Measurements from ENCODE around the gene LBX1. TPM values are rescaled to one million over a fixed set of nuclear protein-coding genes. Genes with fewer than 3 reads are reported as not detected.

The LBX1 gene
- total RNA-seq, 2 donors from 2014 or later = not detected

DNA sequence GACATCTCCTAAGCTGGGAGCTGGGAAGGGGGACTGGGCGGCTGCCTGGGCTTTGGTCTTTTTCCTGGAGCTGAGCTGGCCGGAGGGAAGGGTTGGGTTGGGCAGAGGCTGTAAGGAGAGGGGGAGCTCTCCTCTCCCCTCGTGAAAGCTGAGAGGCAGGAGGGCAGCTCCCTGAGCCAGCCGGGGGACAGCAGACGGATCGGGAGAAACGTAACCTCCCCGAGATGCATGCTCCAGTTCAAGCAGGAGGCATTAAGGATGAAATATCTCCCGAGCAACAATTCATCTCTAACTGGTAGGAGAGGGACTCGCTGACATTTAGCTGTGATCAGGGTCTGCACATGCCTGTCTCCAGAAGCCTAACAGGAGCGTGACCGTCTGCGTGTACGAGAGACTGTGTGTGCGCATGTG is 19.9 kb upstream of the LBX1 start:
- no peak for DNase-seq
- no peak for ATAC-seq
- intact Hi-C loops (cut with DNase I, micrococcal nuclease) = no loop called here

DNA sequence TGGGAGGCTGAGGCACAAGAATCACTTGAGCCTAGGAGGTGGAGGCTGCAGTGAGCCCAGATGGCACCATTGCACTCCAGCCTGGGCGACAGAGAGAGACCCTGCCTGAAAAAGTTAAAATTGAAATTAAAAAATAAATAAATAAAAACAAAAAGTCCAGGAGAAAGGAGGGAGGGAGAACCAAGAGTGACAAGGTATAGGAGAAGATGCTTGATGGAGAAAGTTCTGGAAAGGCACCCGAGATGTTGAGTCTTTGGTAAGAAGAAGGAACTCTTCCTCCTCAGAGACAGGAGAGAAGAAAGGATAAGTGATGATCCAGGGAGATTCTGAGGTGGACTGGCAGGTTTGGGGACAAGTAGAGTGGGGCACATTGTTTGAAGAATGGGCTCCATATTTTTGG is 17.4 kb upstream of the LBX1 start:
- no peak for DNase-seq
- intact Hi-C loops (cut with DNase I, micrococcal nuclease) = no loop called here

DNA sequence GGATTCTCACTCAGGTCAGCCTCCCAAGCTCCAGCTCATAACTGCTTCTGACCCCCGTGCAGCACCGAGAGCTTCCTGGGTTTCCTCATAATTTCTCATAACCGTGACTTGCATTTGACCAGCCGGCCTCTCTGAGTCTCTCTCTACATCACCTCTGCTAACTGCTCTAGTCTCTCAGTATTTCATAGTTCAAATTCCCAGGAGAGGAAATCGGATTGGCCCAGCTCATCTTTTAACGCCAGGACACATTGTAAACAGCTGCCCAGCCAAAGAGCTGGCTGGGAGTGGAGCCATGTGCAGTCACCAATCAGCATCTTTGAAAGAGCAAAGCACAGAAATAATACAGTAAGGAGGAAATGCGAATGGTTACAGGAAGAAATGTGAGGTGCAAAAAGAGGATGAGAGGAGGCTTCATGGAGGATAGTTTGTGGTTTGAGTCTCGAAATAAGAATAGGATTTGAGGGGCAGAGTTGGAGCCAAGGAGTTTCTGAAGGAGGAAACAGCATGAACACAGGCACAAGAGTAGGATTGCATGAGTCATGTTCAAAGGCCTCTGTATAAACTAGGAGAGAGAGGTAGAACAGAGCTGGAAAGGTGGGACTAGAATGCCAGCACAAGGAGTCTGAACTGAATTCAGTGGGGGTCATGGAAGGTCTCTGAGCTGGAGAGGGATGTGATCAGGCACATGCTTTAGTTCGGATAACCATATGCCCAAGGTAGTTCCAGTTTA is 15.2 kb upstream of the LBX1 start:
- ATAC-seq (no peak), DNase-seq (no peak)
- intact Hi-C loops (cut with DNase I, micrococcal nuclease) = no loop called here

More for the DNA sequence above, 17.4 kb upstream of the LBX1 start:
- no peak for ATAC-seq

DNA sequence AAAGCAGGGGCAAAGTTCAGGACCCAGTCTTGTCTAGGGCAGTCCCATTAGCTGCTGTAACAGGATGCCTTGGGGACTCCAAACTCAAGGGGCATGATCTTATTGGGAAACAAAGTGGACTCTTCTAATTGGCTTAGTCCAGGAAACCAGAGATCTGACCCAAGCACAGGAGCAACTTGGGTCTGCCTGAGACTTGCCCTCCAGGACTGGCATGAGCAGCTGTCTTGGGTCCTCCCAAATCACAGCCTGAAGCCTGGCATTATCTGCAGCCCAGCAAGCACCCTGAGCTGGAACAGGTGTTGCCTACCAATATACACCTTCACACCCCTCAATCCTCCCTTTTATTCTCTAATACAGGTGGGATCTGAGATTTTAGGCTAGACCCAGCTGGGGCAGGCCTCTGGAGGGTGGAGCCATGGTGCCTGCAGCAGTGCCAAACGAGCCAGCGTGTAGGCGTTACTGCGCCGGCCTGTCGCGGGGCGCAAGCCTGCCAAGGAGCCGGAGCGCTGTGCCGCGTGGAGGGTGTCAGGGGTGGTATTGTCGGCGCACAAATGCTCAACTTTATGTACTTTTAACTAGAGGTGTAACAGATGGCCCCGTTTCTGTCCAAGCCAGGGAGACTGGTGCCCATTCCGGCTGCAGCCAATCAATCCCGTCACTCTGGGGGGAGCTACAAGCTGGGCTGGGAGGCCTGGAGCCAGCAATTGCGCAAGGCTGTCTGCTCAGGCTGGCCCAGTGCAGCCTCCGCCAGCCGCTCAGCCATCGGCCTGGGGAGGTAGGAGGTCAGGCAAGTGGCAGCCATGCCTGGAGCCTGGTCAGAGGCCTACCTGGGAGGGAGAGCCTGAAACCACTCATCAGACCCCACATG is 12.8 kb upstream of the LBX1 start:
- intact Hi-C loops (cut with DNase I, micrococcal nuclease) = no loop called here
- ATAC-seq = no peak
- DNase-seq = no peak

DNA sequence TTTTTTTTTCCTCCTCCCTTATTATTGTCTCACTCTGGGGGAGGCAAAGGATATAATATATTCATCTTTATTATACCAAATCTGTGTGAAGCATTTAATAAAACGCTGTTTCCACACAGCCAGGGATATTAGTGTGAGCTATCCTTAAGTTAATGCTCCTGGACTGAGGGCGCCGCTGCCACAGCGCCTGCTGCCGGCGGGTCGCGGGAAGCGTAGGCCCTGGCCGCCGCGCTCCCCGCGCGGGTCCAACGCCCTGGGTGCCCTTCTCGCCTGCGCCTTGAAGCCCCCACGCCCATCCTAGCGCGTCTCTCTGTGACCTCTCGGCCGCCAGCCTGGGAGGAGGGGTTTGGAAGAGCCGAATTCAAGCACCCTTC is 9.5 kb upstream of the LBX1 start:
- DNase-seq (peak in 1 of 2 donors; percentile 15), ATAC-seq (peak; percentile 78)
- intact Hi-C loops (cut with DNase I, micrococcal nuclease) = no loop called here

DNA sequence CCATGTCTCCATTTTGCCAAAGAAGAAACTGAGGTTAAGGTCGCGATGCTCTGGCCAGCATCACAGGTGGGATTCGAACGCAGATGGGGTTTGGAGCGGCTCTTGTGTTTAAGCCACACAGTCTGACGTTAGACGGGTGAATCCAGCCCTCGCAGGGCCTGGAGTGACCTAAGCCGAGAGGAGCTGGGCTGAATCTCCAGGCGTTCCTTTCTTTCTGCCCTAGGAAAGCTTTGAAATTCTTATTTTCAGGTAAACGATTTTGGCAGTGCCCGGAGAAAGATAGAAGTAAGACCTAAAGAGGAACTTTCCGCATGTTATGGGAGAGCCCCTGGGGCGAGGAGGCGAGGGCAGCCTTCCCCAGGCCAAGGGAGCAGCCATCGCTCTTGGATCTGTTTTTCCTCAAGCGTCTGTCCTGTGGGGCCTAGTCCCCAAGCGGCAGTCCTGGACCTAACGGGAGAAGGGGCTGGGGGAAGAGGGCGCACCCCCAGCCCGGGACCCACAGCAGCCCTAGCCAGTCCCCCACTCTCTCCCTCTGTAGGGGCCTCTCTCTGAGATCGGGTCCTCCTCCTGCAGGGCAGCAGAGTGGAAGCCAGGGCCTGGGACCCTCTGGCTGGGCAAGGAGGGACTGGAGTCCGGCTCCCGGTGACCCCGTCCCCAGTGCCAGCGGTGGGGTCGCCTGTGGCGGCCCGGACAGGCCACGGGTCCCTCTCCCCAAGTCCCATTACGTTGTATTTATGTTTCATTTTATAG is 8.9 kb upstream of the LBX1 start:
- intact Hi-C loops (cut with DNase I, micrococcal nuclease) = no loop called here
- no peak for DNase-seq
- no peak for ATAC-seq

DNA sequence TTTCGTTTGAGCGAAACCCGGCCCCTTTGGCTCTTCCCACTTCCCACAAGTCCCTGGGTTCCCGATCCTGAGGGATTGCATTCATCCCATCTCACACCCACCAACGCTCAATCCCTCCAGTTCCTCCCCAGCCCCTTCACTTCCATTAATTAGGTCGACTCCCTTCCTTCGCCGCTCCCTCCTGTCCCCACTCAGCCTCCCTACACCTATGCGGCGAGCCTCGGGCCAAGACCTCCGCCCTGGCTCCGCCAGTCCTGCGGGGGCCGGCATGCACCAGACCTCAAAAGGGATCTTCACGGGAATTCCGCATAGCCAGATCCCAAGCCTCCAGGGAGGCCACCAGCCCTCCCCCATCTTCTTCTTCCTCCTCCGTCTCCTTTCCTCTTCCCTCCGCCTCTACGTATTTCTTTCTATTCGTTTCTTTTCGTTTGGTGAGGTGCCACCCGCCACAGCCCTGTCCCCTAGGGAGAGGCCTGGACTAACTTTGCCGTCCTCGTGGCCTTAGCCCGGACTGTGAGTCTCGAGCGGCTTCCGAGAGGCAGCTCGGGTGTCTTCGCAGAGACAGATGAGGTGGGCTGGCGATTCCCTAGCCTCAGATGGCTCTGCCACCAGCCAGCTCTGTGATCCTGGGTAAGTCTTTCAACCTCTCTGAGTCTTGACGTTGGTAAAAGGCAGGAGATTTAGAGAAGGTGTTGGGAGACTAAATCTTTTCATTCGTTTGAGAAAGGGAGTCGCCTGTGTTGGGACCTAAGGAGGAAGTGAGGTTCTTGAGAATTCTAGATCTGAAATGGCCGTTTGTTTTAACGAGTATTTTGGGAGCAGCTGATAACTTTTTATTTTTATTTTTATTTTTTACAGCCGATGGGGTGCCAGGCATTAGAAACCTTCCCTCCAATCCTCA is 8.1 kb upstream of the LBX1 start:
- DNase-seq (no peak), ATAC-seq (no peak)
- intact Hi-C loops (cut with DNase I, micrococcal nuclease) = no loop called here

DNA sequence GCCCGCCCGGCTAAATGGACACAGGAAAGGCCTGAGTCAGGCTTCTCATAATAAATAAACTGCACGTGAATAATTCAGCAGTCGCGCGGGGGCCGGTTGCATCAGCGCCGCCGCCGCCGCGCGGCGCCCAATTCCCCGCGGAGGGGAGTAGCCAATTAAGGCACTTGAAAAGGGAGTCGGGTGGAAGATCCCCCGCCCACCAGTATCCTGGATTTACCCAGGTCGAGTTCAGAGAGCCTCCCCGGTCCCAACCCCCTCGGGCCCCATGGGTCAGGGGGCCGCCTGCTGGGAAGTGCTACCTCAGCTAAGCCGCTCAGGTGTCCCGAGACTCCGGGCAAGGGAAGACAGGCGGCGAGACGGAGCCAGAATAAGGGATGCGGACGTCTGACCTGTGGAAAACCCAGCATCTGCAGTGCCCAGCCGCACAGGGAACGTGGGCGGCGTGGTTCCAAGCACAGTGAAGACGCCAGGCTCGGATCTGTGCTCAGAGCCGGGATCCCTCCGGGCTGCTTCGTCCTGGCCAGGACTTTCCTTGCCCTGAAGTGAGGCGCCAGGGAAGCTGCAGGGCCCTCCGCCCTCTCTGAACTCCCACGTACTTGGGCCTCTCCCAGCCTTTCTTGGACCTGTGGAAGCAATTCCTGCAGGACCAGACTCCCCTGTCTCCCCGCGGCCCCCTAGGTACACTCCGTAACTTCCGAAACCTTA is 7.3 kb upstream of the LBX1 start:
- ATAC-seq (no peak), DNase-seq (no peak)
- intact Hi-C loops (cut with DNase I, micrococcal nuclease) = no loop called here

DNA sequence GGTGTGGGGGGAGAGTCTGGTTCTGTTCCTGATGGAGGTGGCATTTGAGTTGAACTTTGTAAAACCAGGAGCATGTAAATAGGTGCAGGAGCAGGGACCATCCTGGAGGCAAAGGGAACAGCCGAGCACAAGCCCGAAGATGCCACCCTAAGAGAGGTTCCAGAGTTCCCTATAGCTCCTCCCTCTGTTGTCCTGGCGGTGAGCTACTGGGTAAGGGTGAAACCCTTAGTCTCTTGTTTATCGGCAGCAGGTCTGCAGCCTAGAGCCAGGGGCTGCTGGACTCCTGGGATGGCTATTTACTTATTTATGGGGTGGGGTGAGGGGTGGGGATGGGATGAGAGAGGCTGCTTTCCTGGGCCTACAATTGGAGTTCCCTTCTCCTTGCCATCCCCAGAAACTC is 6.5 kb upstream of the LBX1 start:
- DNase-seq (no peak), ATAC-seq (no peak)
- intact Hi-C loops (cut with DNase I, micrococcal nuclease) = no loop called here

DNA sequence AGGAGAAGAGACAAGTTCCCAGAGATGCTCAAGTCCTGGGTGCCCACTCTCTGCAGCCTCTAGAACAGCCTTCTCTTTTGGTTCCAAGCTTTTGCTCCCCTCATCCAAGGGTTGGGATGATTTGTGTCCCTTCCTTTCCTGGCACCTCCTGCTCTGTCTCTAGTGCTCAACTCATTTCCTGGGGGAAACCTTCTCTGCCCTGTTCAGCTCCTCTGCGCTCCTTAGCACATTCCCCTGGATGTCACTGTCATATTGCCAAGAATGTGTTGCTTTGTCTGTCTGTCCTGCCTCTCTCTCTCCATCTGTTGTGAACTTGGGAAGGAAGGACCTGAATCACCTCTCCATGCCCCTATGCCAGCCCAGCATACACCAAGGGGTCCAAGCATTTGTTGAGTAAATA is 5.1 kb upstream of the LBX1 start:
- ATAC-seq (no peak), DNase-seq (no peak)
- intact Hi-C loops (cut with DNase I, micrococcal nuclease) = no loop called here

DNA sequence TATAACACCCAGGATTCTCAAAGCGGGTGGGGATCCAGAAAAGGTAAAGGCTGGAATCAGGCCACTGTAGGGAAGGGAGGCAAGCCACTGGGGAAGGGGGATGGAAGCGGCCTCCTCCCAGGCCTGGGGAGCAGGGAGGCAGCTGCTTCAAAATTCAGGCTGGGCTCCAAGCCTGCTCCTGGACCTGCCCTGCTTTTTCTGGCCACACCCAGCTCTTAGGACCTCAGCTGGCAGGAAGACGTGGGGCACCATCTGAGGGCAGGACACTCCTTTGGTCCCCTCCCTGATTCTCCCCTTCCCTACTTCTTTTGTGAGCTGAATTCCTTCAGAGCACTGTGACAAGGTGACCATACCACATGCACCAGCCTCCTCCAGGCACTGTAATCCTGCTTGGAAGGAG is 4.6 kb upstream of the LBX1 start:
- intact Hi-C loops (cut with DNase I, micrococcal nuclease) = no loop called here
- ATAC-seq (no peak), DNase-seq (no peak)

DNA sequence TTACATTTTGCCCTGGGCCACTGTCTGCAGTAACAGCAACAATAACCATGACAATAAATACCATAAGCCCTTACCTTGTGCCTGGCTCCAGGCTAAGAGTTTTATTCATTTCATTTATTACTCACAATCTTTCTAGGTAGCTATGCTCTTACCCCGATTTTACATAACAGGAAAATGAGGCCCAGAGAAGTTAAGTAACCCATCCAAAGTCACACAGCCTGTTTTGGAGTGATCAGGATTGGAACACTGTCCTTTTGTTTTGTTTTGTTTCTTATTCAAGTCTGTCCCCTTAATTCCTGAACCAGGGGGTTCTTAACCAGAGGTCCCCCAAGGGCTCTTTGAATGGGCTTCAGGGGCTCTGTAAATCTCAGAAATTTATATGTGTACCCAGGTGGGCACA is 4.2 kb upstream of the LBX1 start:
- no peak for ATAC-seq
- no peak for DNase-seq
- intact Hi-C loops (cut with DNase I, micrococcal nuclease) = no loop called here

DNA sequence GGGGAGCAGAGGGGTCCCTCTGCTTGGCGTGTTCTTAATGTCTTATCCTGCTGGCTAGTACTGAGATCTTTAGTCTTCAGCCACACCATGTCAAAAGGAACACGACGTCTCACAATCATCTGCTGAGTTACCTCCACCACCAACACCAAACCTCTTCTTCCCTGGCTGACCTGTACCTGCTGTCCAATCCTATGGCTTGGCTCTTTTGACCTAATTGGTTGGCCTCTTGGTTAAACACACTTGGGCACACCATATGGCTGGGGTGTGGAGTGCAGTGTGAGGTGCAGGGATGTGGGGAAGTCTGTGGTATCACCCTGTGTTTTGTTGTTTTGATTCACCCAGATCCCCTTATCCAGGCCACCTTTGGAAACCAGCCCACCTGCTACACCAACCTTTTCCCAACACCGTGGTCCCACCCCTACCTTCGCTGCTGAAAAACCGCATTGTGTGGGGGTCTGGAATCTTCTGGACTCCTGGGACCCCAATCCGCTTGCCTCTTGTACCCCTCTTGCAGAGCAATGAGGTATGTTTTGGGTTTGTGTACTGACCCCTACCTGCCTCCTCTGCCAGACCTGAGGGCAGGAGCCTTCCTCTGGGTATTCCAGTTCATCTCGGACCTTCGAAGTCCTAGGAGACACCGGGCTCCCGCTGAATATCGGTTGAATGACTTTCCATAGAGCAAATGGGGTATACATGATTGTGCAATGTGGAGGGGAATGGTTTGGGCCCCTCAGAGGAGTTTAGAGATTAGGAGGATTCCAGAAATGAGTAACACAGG is 2.8 kb upstream of the LBX1 start:
- ATAC-seq (no peak), DNase-seq (no peak)
- intact Hi-C loops (cut with DNase I, micrococcal nuclease) = no loop called here

DNA sequence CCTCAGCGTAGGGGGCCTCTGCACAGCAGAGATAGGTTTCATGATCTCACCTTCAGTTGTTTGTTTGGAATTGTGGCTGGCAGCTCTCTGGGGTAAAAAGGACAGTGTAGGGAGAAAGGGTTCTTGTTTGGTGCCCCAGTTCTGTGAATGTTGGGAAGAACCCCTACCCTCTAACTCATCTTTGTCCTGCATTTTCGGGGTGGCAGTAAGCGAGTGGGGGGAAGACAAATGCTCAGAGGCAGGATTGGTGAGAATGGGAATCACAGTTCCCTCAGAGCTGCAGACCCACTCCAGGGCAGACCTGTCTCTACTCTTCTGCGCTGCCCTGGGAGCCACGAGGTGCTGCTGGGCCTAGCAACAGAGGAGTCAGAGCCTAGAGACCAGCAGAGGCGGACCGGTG is 1.8 kb upstream of the LBX1 start:
- intact Hi-C loops (cut with DNase I, micrococcal nuclease) = no loop called here
- DNase-seq = no peak
- ATAC-seq = no peak

DNA sequence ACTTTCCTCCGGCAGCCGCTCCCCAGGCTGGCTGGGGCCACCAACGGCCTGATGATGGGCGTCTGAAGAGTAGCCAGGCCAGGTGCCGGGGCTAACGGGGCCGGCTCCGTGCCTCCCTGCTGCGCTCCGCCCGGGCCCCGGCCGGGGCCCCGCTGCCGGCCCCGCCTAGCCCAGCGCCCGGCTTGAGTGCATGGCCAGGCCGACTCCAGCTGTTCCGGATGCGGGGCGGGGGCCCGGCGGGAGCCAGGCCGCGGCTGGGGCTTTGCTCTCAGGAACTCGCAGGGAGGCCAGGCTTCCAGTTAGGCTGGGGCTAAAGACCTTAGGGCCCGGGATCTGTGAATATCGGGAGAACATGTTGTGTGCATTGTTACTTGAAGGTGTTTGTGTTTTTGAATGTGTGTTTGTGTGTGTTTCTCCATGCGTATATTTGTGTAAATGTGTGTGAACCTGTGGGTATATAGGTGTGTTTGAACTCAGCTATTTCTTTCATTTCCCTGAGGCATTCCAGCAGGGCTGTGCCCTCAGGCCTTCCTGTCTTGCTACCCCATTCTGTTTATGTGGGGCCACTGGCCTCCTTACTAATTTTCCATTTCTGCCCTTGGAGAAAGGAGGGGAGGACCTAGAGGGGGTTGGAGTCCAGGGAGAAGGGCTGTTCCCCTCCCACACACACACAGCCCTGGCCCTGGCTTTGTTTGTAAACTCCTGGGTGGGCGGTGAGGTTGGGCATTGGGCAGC is 1.1 kb upstream of the LBX1 start:
- no peak for ATAC-seq
- peak in 1 of 2 donors; percentile 8 for DNase-seq
- intact Hi-C loops (cut with DNase I, micrococcal nuclease) = no loop called here

DNA sequence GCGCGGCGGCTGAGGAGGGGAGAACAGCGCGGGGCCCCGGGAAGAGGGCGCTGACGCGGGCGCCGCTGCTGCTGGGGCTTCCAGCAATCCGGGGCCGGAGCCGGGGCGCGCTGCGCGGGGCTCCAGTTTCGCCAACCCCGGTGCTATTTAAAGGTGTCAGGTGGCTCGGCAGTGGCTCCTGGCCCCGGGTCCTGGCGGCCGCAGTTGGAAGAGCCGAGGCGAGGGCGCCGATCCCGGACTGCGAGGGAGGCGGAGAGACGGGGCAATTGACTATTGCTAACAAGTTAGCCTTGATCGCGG is 347 bp downstream of the LBX1 start:
- intact Hi-C loops (cut with DNase I, micrococcal nuclease) = no loop called here
- ATAC-seq (no peak), DNase-seq (no peak)
